Tibial nerve (tissue), 4 donors: ENCODE measurements around the gene TSGA10. TPM values are rescaled to one million over a fixed set of nuclear protein-coding genes. Genes with fewer than 3 reads are reported as not detected.

ENCODE experiments used
- DNase-seq, 2 donors: peaks; one replicate each; pipeline ENCODE4 v3.0.0-alpha.2; 2019; ENCODE audit warnings: low spot score in 2 of 2
- H3K27ac ChIP-seq, 4 donors: fragments of 200-600 bp; sonication (generic) in 3 of 4; one replicate each; pipeline ENCODE4 v1.5.1; 2017 to 2019; ENCODE audit warnings: mild to moderate bottlenecking in 1 of 4
- H3K27me3 ChIP-seq, 2 donors: fragments of 200-600 bp; sonication (generic) in 1 of 2; one replicate each; pipeline versions ENCODE4 v1.5.1 to v1.6.0; 2017 to 2019
- H3K36me3 ChIP-seq, 3 donors: fragments of 200-600 bp; sonication (generic); one replicate each; pipeline ENCODE4 v1.5.1; 2018 to 2019
- H3K4me1 ChIP-seq, 4 donors: fragments of 200-600 bp; sonication (generic) in 3 of 4; one replicate each; pipeline ENCODE4 v1.5.1; 2017 to 2019
- H3K4me3 ChIP-seq, 4 donors: fragments of 200-600 bp; sonication (generic) in 3 of 4; one replicate each; pipeline ENCODE4 v1.5.1; 2017 to 2019; ENCODE audit warnings: mild to moderate bottlenecking in 1 of 4, moderate library complexity in 1 of 4
- H3K9me3 ChIP-seq, 4 donors: fragments of 200-600 bp; sonication (generic) in 3 of 4; one replicate each; pipeline ENCODE4 v1.5.1; 2017 to 2019
- EP300 ChIP-seq, 2 donors: sonication (generic); formaldehyde crosslinking; IDR thresholded peaks; one replicate each; pipeline ENCODE4 v1.6.1; 2017; ENCODE audit warnings: antibody characterized with exemption in 2 of 2, mild to moderate bottlenecking in 1 of 2
- POLR2A ChIP-seq, 2 donors: fragments of 450-650 bp; IDR thresholded peaks; one replicate each; pipeline ENCODE4 v1.6.1; 2017; ENCODE audit warnings: antibody characterized with exemption in 2 of 2, mild to moderate bottlenecking in 2 of 2, moderate library complexity in 2 of 2
- WGBS, 2 donors: methylation state at CpG; one replicate each; pipeline ENCODE4 v1.1.5; 2018; 5-methylcytosine and 5-hydroxymethylcytosine counted together
- total RNA-seq, 4 donors: library from RNA; depleted of rRNA; stranded (reverse); fragments of >200 nt; gene quantifications; one replicate each; pipeline ENCODE4 v1.1.0, GENCODE V29; 2016
- TF ChIP-seq, protein P1 (sequence below), 5 experiments: fragments of 200-600 bp in 3 of 5; fragments of 450-650 bp in 2 of 5; sonication (generic) in 3 of 5; IDR thresholded peaks; one replicate each; pipeline ENCODE4 v1.5.1; 2016 to 2019; ENCODE audit warnings: antibody characterized with exemption in 5 of 5, mild to moderate bottlenecking in 3 of 5, moderate library complexity in 2 of 5

The TSGA10 gene
- total RNA-seq, 4 donors from 2014 or later, result 6.5 to 12.9 (median 10.0) TPM

- TF ChIP-seq, protein P1, sequence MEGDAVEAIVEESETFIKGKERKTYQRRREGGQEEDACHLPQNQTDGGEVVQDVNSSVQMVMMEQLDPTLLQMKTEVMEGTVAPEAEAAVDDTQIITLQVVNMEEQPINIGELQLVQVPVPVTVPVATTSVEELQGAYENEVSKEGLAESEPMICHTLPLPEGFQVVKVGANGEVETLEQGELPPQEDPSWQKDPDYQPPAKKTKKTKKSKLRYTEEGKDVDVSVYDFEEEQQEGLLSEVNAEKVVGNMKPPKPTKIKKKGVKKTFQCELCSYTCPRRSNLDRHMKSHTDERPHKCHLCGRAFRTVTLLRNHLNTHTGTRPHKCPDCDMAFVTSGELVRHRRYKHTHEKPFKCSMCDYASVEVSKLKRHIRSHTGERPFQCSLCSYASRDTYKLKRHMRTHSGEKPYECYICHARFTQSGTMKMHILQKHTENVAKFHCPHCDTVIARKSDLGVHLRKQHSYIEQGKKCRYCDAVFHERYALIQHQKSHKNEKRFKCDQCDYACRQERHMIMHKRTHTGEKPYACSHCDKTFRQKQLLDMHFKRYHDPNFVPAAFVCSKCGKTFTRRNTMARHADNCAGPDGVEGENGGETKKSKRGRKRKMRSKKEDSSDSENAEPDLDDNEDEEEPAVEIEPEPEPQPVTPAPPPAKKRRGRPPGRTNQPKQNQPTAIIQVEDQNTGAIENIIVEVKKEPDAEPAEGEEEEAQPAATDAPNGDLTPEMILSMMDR (IDR thresholded peaks at IDR 0.05), result no peak
- TF ChIP-seq EP300 (IDR thresholded peaks at IDR 0.05) (no peak), POLR2A (IDR thresholded peaks at IDR 0.05) (no peak)
- H3K36me3 ChIP-seq, result peaks cover 0 to 59% (median 0%) of the 10 kb centered on the region in 3 donors
- no peaks in the 10 kb centered on the region for H3K9me3 ChIP-seq
- no peak overlapping the region for H3K4me3 ChIP-seq
- WGBS, 2 donors, result 78 to 80% methylated on average over 5 of the region's 5 CpGs
- H3K4me1 ChIP-seq, result no peaks in the 10 kb centered on the region
- H3K27ac ChIP-seq, result no peak overlapping the region
- DNase-seq, result no peak
- no peaks in the 10 kb centered on the region for H3K27me3 ChIP-seq
Observed at GRCh38 chr2:99166218-99166617, 11.5 kb upstream of the TSGA10 start.

DNA sequence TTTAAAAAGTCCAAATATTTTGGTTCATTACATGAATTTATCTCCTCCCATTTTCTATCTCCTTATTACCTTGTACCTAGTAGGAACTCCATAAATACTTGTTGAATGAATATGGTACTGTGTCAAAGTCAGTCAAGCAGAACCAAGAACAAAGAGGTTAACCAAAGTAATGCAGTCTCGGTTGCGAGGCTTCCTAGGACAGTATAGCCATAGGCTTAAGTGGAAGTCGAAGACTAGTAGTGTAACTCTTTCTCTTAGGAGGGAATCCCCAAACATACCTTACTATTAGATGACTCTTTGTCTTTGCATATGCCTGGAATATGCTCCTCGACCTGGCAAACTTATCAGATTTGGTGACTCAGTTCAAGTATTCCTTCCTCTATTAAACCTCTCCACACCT, 4.9 kb upstream of the TSGA10 start:
- no peak overlapping the region for H3K4me3 ChIP-seq
- no peak for DNase-seq
- no peaks in the 10 kb centered on the region for H3K9me3 ChIP-seq
- H3K27ac ChIP-seq, result no peak overlapping the region
- H3K36me3 ChIP-seq, result peaks cover 0 to 44% (median 0%) of the 10 kb centered on the region in 3 donors
- H3K4me1 ChIP-seq, result peaks cover 0 to 16% (median 3%) of the 10 kb centered on the region in 4 donors
- TF ChIP-seq EP300 (IDR thresholded peaks at IDR 0.05) (no peak), POLR2A (IDR thresholded peaks at IDR 0.05) (no peak)
- TF ChIP-seq, protein P1 (IDR thresholded peaks at IDR 0.05), result no peak
- 88% methylated on average over 4 of the region's 4 CpGs for WGBS, 2 donors
- H3K27me3 ChIP-seq, result no peaks in the 10 kb centered on the region

- TF ChIP-seq EP300 (IDR thresholded peaks at IDR 0.05) (no peak), POLR2A (IDR thresholded peaks at IDR 0.05) (no peak)
- TF ChIP-seq, protein P1 (IDR thresholded peaks at IDR 0.05), result no peak
- Histone ChIP-seq H3K9me3 (no peaks in the 10 kb centered on the region), H3K36me3 (peaks cover 0 to 44% (median 0%) of the 10 kb centered on the region in 3 donors), H3K27ac (no peak overlapping the region), H3K4me1 (peaks cover 0 to 25% (median 9%) of the 10 kb centered on the region in 4 donors), H3K4me3 (no peak overlapping the region), H3K27me3 (no peaks in the 10 kb centered on the region)
- no peak for DNase-seq
- 94% methylated on average over 5 of the region's 5 CpGs for WGBS, 2 donors
Observed at GRCh38 chr2:99158599-99158998, 3.9 kb upstream of the TSGA10 start.

- H3K4me1 ChIP-seq, result peaks cover 0 to 26% (median 11%) of the 10 kb centered on the region in 4 donors
- no peak for DNase-seq
- peaks cover 0 to 34% (median 0%) of the 10 kb centered on the region in 3 donors for H3K36me3 ChIP-seq
- no peak for TF ChIP-seq POLR2A (IDR thresholded peaks at IDR 0.05)
- TF ChIP-seq, protein P1 (IDR thresholded peaks at IDR 0.05), result no peak
- TF ChIP-seq EP300 (IDR thresholded peaks at IDR 0.05), result no peak
- H3K4me3 ChIP-seq, result no peak overlapping the region
- no peak overlapping the region for H3K27ac ChIP-seq
- 59 to 83% methylated on average over 1 of the region's 1 CpG for WGBS, 2 donors
- no peaks in the 10 kb centered on the region for H3K27me3 ChIP-seq
- no peaks in the 10 kb centered on the region for H3K9me3 ChIP-seq
Observed at GRCh38 chr2:99156891-99157290, 2.1 kb upstream of the TSGA10 start.

GRCh38 chr2:99153921-99154604, 679 bp downstream of the TSGA10 start:
- 49 to 50% methylated on average over 12 of the region's 12 CpGs for WGBS, 2 donors
- no peaks in the 10 kb centered on the region for H3K9me3 ChIP-seq
- H3K4me1 ChIP-seq, result peaks cover 0 to 26% (median 11%) of the 10 kb centered on the region in 4 donors
- H3K36me3 ChIP-seq, result peaks cover 0 to 17% (median 0%) of the 10 kb centered on the region in 3 donors
- H3K27ac ChIP-seq, result peak overlapping the region; percentile 80 to 95 (median 92)
- H3K4me3 ChIP-seq, result peak overlapping the region; percentile 61 to 93 (median 76)
- TF ChIP-seq, protein P1 (IDR thresholded peaks at IDR 0.05), result no peak
- TF ChIP-seq EP300 (IDR thresholded peaks at IDR 0.05) (no peak), POLR2A (IDR thresholded peaks at IDR 0.05) (no peak)
- H3K27me3 ChIP-seq, result no peaks in the 10 kb centered on the region
- DNase-seq, result no peak
